ENCODE measurements around the gene CHD5.

The CHD5 gene

DNA sequence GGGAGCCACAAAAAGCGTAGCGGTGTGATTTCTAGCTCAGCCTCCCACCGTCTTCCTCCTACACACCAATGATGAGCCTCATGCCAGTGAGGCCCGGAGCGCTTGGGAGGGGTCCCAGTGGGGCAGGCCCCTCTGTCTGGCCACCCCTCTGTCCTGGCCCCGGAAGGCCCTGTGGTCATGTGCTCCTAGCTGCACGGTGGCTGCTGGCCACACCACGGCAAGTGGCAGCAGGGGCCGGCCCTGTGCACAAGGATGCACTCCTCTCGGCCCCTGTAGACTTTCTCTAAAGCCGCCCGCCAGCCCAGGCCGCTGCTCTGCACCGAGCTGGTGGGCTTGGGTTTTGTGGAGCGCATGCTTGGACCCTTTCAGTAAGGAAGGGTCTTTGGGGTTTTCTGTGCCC lies 80.8 kb downstream of the CHD5 start:
- DNase-seq (ENCODE audit: low read depth): no peak

DNA sequence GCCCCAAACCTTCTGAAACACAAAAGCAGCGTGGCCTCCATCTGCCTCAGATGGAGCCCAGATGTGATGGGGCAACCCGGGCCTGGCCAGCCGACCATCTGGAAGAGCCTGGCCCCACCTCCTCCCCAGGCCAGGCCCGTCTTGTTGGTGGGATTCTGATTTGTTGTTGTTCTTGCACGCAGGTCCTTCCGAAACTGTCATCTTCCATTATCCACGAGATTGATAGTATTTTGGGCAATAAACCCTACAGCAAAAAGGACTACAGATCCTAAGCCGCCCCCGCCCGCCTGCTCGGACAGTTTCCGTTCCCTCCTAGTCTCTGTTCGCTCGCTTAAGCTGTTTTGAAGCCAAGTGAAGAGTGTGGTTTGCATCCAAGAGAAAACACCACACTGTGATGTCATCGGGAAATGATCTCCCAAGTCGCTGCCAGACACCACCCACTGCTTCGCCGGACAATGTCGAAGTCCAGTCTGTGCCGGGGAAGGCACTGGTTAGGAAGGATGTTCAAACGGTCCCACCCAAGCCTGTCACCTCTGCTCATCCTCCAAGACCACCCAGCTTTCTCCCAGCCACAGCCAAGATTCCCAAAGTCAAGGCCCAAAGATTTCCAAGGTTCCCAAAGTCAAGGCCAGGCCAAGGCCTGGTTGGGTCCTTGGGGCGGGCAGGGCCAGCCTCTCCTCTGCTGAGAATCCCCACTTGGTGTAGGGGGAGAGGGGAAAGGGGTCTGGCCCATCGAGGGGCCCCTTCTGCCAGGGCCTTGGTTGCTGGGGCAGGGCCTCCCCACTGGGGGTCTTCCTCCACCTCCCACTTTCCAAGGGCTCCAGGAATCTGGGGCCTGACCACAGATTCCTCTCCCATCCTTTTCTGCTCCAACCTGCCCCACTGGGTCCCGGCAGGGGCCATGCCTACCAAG lies 81.6 kb downstream of the CHD5 start:
- no peak for DNase-seq (ENCODE audit: low read depth)

- no peak for DNase-seq (ENCODE audit: low read depth)
Observed at GRCh38 chr1:6097824-6098223, 82.3 kb downstream of the CHD5 start.

- DNase-seq (ENCODE audit: low read depth): no peak
Observed at GRCh38 chr1:6097117-6097595, 83.0 kb downstream of the CHD5 start.

GRCh38 chr1:6096243-6097116 lies 83.6 kb downstream of the CHD5 start:
- no peak for DNase-seq (ENCODE audit: low read depth)

- DNase-seq (ENCODE audit: low read depth): no peak
Observed at GRCh38 chr1:6095511-6096242, 84.4 kb downstream of the CHD5 start.

DNA sequence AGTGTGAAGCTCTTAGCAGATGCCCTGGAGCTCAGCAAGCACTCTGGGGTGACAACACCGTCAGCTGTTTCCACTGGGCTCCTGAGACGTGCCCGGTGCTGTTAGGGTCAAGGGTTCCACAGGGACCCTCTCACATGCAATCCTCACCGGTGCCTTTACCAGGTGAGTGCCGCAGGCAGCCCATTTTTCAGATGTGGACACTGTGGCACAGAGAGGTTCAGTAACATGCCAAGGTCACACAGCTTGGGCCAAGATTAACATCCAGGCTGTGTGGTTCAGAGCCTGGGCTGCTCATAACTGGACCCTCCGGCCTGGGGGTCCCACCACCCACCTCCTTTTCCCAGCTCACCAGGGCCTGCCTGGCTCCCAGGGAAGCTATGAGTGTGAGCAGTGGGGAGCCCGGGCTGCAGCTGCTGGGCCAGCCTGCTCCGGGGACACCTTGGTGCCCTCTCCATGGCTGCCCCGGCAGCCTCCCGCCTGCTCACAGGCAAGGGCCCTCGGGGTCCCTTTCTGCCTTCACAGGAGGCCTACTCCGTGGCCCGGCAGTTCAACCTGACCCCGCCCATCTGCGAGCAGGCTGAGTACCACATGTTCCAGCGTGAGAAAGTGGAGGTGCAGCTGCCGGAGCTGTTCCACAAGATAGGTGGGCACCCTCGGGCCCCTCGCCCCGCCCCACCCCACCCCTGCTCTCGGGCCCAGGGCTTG lies 85.2 kb downstream of the CHD5 start:
- DNase-seq (ENCODE audit: low read depth): no peak

GRCh38 chr1:6094246-6094645 lies 85.9 kb downstream of the CHD5 start:
- no peak for DNase-seq (ENCODE audit: low read depth)

DNA sequence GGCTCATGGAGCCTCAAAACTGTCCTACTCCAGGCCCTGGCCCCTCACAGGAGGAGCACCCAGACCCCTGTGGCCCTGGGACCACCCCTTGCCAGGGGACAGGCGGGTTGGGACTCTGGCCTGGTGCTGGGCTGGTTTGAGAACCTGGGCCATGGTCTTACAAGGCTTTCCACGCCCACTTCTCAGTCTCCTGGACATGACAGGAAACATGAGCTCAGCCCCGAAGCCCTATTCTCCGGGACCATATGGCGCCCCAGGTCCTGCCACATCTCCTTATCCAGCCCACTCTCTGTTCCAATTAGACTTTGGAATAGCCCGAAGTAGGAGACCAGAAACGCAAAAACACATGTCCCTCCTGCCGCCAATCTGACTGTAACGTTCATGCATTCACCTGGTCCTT lies 86.5 kb downstream of the CHD5 start:
- DNase-seq (ENCODE audit: low read depth): no peak

- DNase-seq (ENCODE audit: low read depth): no peak
Observed at GRCh38 chr1:6093071-6093470, 87.0 kb downstream of the CHD5 start.

DNA sequence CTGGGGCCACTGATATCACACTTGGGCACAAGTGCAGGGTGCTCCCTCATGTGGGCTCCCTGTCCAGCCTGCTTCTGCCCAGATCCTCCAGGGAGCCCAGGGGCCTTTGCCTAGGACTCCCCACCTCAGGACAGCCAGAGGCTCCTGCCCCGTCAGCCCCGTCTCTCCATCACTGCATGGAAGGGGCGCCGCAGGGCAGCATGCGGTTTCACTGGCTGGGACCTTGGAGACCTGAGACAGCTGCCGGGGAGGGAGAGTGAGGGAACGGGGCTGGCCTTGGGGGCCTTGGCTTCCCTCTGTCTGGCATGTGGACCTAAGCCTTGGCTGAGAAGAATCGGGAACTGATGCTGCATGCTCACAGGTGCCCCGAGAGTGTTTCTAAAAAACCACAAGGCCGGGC lies 87.9 kb downstream of the CHD5 start:
- DNase-seq (ENCODE audit: low read depth): no peak

GRCh38 chr1:6091823-6092109 lies 88.4 kb downstream of the CHD5 start:
- no peak for DNase-seq (ENCODE audit: low read depth)

DNA sequence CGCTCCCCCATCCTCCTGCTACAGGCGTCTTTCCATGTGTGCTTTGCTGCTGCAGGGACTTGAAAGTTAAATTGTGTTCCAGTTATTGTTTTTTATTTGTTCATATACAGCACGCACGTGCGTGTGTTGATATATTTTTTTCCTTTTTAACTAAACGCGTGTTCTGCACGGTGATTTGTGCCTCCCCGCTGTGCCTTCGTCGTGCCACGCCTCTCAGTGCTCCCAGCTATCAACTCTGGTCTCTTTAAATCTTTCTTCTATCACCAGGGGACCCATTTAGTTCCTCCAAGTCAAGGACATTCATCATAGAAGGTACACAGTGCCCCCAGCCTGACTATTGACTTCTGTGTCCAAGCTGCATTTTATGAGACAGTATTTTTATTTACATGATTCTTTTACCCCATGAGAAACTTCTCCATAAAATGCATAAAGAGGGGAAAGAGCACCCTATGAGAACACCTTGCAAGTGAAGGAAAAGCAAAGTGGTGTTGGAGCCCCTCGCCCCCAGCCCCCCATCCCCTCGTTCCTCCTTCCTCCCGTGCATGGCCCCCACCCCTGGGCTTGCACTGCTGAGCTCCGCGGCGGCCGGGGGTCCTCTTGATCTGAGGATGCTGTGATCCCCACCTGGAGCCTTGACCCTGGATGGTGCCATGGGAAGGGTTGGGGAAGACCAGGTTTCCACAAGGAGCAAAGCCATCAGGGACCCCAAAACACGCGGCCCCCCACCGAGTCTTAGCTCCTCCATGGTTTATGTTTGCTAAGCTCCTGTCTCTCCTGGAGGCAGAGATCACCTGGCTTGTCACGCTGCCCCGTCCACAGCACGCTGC lies 88.9 kb downstream of the CHD5 start:
- no peak for DNase-seq (ENCODE audit: low read depth)

- DNase-seq (ENCODE audit: low read depth): no peak
Observed at GRCh38 chr1:6090288-6090687, 89.8 kb downstream of the CHD5 start.

DNA sequence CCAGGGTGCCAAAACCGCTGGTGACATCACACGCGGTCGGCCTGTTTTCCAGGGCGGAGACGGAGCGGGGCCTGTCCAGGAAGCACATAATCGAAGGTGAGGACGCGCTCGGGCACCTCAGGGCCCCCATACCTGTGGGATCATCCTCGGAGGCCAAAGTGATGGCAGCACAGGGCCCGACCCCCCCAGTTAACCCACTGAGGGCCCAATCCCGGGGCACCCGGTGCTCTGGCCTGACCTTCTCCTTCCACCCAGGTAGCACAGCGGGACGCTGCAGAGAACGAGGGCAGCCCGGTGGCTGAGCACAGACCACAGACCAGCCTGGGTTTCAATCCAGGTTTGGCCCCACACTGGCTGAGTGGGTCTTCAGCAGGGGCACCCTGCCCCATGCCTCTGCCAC lies 91.2 kb downstream of the CHD5 start:
- DNase-seq (ENCODE audit: low read depth): no peak

GRCh38 chr1:6087958-6088357 lies 92.2 kb downstream of the CHD5 start:
- DNase-seq (ENCODE audit: low read depth): no peak

DNA sequence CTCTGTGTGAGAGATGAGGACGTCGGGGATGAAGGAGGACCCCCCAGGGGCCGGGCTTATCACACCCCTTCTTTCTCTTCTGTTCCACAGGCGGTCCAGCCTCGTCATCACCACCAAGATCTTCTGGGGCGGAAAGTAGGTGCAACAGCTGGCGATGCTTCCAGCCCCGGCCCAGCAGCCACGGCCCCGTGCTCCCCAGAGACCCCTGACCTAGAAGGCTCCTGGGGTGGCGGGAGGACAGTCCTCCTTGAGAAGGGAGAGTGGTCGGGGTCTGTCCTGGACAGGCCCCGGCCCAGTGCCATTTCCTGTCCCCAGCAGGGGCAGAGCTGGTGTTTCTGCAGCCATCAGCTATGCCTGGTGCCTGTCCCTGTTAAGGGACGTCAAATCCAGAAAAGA lies 92.7 kb downstream of the CHD5 start:
- no peak for DNase-seq (ENCODE audit: low read depth)

DNA sequence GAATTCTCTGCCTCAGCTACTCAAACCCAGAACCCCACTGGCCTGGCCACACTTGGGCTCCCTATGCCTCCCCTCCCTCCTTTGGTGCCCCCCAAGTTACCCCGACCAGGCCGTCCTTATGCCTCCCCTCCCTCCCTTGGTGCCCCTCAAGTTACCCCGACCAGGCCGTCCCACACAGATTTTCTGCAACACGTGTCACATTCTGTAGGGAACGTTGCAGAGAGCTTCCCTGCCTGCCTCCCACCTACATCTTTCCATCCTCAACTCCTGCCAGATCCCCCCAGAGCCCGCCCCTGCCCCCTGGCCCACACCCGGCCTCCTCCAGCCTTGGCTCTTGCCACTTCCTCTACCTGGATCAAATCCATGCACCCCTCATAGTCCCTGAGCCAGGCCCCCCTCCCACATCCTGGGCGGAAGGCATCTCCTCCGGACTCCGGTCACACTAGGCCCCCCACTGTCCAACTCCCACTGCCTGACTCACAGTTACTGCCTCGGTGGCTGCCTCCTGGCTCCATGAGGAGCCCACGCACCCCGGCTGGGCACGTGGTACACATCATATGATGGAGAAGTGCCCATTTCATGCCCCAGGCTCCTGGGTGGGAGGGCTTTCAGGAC lies 93.3 kb downstream of the CHD5 start:
- no peak for DNase-seq (ENCODE audit: low read depth)

- no peak for DNase-seq (ENCODE audit: low read depth)
Observed at GRCh38 chr1:6086358-6086757, 93.8 kb downstream of the CHD5 start.

- no peak for DNase-seq (ENCODE audit: low read depth)
Observed at GRCh38 chr1:6085666-6086065, 94.5 kb downstream of the CHD5 start.
